ENCODE data around the gene COX4I1. TPM values are rescaled to one million over a fixed set of nuclear protein-coding genes. Genes with fewer than 3 reads are reported as not detected.

The COX4I1 gene
- total RNA-seq, 1 experiment from 2014 or later: 506 TPM

GRCh38 chr16:85832570-85833218 lies 33.2 kb downstream of the COX4I1 start:
- Histone ChIP-seq H2BK120ac (ENCODE audit: low read depth, low read length, poor library complexity, severe bottlenecking) (no peak overlapping the region), H3T11ph (ENCODE audit: low read length) (no peak overlapping the region), H3K23ac (ENCODE audit: insufficient read length, low read depth, low read length) (no peak overlapping the region), H3K9me3 (ENCODE audit: control insufficient read depth, low read depth, low read length) (no peaks in the 10 kb centered on the region), H4K91ac (ENCODE audit: insufficient read length, low read depth, low read length) (no peak overlapping the region), H4K5ac (ENCODE audit: insufficient read length, low read depth, low read length) (no peak overlapping the region), H2AFZ (ENCODE audit: low read length) (no peak overlapping the region), H2BK15ac (ENCODE audit: low read depth, low read length) (no peak overlapping the region), H2AK5ac (ENCODE audit: insufficient read length, low read length) (no peak overlapping the region), H3K4me1 (ENCODE audit: insufficient read depth, low read length) (no peaks in the 10 kb centered on the region), H4K8ac (replicated peaks; ENCODE audit: insufficient read length, low read depth, low read length) (no peak overlapping the region), H3K9ac (ENCODE audit: extremely low read depth, insufficient read length, low read length) (no peak overlapping the region), H2BK12ac (ENCODE audit: insufficient read length, low read depth, low read length) (no peak overlapping the region), H3K79me2 (ENCODE audit: insufficient read depth, low read length) (no peaks in the 10 kb centered on the region), H3K18ac (ENCODE audit: insufficient read length, low read depth, low read length) (no peak overlapping the region), H3K14ac (ENCODE audit: insufficient read depth, low read length) (no peak overlapping the region), H2BK5ac (ENCODE audit: insufficient read length, low read length) (no peak overlapping the region), H4K20me1 (ENCODE audit: control insufficient read depth, insufficient read depth, insufficient read length) (no peaks in the 10 kb centered on the region), H3K4ac (ENCODE audit: low read depth, low read length) (no peak overlapping the region), H3K27me3 (ENCODE audit: insufficient read depth, low read length) (no peaks in the 10 kb centered on the region), H3K27ac (ENCODE audit: insufficient read length, low read depth, low read length) (no peak overlapping the region), H3K56ac (ENCODE audit: insufficient read length, low read depth, low read length) (no peak overlapping the region), H3K4me2 (ENCODE audit: insufficient read depth, insufficient read length, low read length) (no peak overlapping the region), H3K23me2 (ENCODE audit: insufficient read length, low read depth, low read length, poor library complexity, severe bottlenecking) (no peaks in the 10 kb centered on the region), H2BK20ac (ENCODE audit: low read depth, low read length, poor library complexity, severe bottlenecking) (no peak overlapping the region), H3K79me1 (ENCODE audit: insufficient read depth, low read depth, low read length, poor library complexity, severe bottlenecking) (no peaks in the 10 kb centered on the region)
- Mint-ChIP-seq H3K9me3 (peaks cover 11 to 21% of the 10 kb centered on the region in 2 experiments), H3K4me1 (peaks cover 0 to 7% of the 10 kb centered on the region in 2 experiments; a peak in 2 of 4 replicates), H3K27ac (no peak overlapping the region), H3K36me3 (ENCODE audit: insufficient read depth in 1 of 3, low read depth in 3 of 3) (peaks cover 2 to 10% (median 2%) of the 10 kb centered on the region in 3 experiments; a peak in 4 of 7 replicates), H3K4me3 (no peak overlapping the region), H3K27me3 (ENCODE audit: low read depth) (peaks cover 35% of the 10 kb centered on the region)
- DNase-seq: no peak
- WGBS (ENCODE audit: extremely low coverage, insufficient read length, low lambda C conversion rate): no CpG with 5 or more reads among the region's 21 CpGs
- TF ChIP-seq CTCF (conservative IDR thresholded peaks at IDR 0.05): no peak

Data from H9 (cell line).